ENCODE data around the gene SIL1. TPM values are rescaled to one million over a fixed set of nuclear protein-coding genes. Genes with fewer than 3 reads are reported as not detected.

Gene SIL1
- total and polyA plus RNA-seq, 7 donors: 7.8 to 60.8 (median 33.0) TPM

DNA sequence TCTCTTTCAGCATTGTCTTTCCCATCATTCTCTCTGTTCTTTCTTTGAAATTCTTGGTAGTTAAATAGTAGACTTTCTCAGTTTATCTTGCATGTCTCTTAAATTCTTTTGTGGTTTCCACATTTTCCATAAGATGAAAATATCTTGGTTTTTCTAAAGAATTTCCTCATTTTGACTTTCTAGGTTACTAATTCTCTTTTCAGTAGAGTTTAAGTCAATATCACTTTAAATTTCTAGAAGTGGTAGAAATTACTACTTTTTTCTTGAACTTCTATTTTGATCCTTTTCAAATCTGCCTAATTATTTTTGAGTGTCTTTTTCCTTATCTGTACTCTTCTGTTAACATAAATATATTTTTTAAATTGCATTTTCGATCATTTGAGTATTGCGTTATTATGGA, 299.4 kb downstream of the SIL1 start:
- Histone ChIP-seq H3K9me3 (no peaks in the 10 kb centered on the region), H3K36me3 (peaks cover 0 to 31% (median 0%) of the 10 kb centered on the region in 4 donors), H3K4me3 (no peak overlapping the region), H3K27me3 (no peaks in the 10 kb centered on the region), H3K27ac (no peak overlapping the region), H3K4me1 (no peaks in the 10 kb centered on the region)
- DNase-seq: no peak
- 93 to 97% methylated on average over 2 of the region's 2 CpGs for WGBS, 2 donors
- intact Hi-C loops (cut with DNase I): no loop called here
- TF ChIP-seq, protein P1, sequence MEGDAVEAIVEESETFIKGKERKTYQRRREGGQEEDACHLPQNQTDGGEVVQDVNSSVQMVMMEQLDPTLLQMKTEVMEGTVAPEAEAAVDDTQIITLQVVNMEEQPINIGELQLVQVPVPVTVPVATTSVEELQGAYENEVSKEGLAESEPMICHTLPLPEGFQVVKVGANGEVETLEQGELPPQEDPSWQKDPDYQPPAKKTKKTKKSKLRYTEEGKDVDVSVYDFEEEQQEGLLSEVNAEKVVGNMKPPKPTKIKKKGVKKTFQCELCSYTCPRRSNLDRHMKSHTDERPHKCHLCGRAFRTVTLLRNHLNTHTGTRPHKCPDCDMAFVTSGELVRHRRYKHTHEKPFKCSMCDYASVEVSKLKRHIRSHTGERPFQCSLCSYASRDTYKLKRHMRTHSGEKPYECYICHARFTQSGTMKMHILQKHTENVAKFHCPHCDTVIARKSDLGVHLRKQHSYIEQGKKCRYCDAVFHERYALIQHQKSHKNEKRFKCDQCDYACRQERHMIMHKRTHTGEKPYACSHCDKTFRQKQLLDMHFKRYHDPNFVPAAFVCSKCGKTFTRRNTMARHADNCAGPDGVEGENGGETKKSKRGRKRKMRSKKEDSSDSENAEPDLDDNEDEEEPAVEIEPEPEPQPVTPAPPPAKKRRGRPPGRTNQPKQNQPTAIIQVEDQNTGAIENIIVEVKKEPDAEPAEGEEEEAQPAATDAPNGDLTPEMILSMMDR (IDR thresholded peaks at IDR 0.05): no peak
- no peak for TF ChIP-seq EP300 (IDR thresholded peaks at IDR 0.05)

- Histone ChIP-seq H3K27me3 (no peaks in the 10 kb centered on the region), H3K4me1 (no peaks in the 10 kb centered on the region), H3K9me3 (no peaks in the 10 kb centered on the region), H3K36me3 (peaks cover 0 to 30% (median 0%) of the 10 kb centered on the region in 4 donors), H3K27ac (no peak overlapping the region), H3K4me3 (no peak overlapping the region)
- intact Hi-C loops (cut with DNase I): no loop called here
- TF ChIP-seq, protein P1 (IDR thresholded peaks at IDR 0.05): no peak
- no peak for TF ChIP-seq POLR2AphosphoS5 (IDR thresholded peaks at IDR 0.05)
- TF ChIP-seq POLR2A (IDR thresholded peaks at IDR 0.05): no peak
- no peak for TF ChIP-seq EP300 (IDR thresholded peaks at IDR 0.05)
- no peak for DNase-seq
- 86 to 93% methylated on average over 1 of the region's 1 CpG for WGBS, 2 donors
Measured at GRCh38 chr5:138898299-138898698, 299.9 kb downstream of the SIL1 start.

Small RNA genes lying within 50 kb of the gene (small RNA-seq; reads per million reads assigned to genes)
- gene RNU6-572P: 0 reads per million in 3 donors

Other genes starting within 250 kb of the SIL1 start
- 100 to 1,000 TPM; 194 to 272 (median 228) TPM for gene MATR3, start 95.4 kb upstream of the SIL1 start, total RNA-seq
- 100 to 1,000 TPM in 1 of 3 donors, 10 to 100 TPM in 2; 60.8 to 114 (median 66.1) TPM for gene MATR3, start 95.4 kb upstream of the SIL1 start, polyA plus RNA-seq
- 100 to 1,000 TPM in 2 of 4 donors, 10 to 100 TPM in 2; 96.5 to 146 (median 109) TPM for gene PAIP2, start 143.5 kb upstream of the SIL1 start, total RNA-seq
- 100 to 1,000 TPM in 1 of 3 donors, 10 to 100 TPM in 2; 70.7 to 104 (median 78.7) TPM for gene PAIP2, start 143.5 kb upstream of the SIL1 start, polyA plus RNA-seq
- gene SLC23A1, start 184.9 kb upstream of the SIL1 start, total RNA-seq: not detected
- gene SLC23A1, start 184.9 kb upstream of the SIL1 start, polyA plus RNA-seq: 1 to 10 TPM in 2 of 3 donors, under 1 TPM in 1; 0.60 to 2.1 (median 1.7) TPM
- gene MZB1, start 191.5 kb upstream of the SIL1 start, total RNA-seq: 1 to 10 TPM in 1 of 4 donors, not detected in 3; 2.2 TPM
- gene MZB1, start 191.5 kb upstream of the SIL1 start, polyA plus RNA-seq: 10 to 100 TPM in 1 of 3 donors, 1 to 10 TPM in 2; 2.4 to 29.2 (median 3.9) TPM
- under 1 TPM; 0.16 to 0.55 (median 0.31) TPM for gene PROB1, start 196.7 kb upstream of the SIL1 start, total RNA-seq
- 1 to 10 TPM in 1 of 3 donors, under 1 TPM in 2; under 0.01 to 1.8 (median 0.69) TPM for gene PROB1, start 196.7 kb upstream of the SIL1 start, polyA plus RNA-seq
- gene SPATA24, start 205.7 kb upstream of the SIL1 start, total RNA-seq: 1 to 10 TPM; 1.4 to 7.9 (median 2.0) TPM
- 1 to 10 TPM; 7.3 to 9.0 (median 7.9) TPM for gene SPATA24, start 205.7 kb upstream of the SIL1 start, polyA plus RNA-seq
- gene DNAJC18, start 241.2 kb upstream of the SIL1 start, total RNA-seq: 10 to 100 TPM in 2 of 4 donors, 1 to 10 TPM in 2; 6.8 to 12.5 (median 10.0) TPM
- gene DNAJC18, start 241.2 kb upstream of the SIL1 start, polyA plus RNA-seq: 1 to 10 TPM; 1.2 to 2.8 (median 1.8) TPM